ENCODE data around the gene PNPLA7. TPM values are rescaled to one million over a fixed set of nuclear protein-coding genes. Genes with fewer than 3 reads are reported as not detected.
"Not testable (repeated sequence)": the region's sequence is repeated elsewhere in the genome, so short reads cannot be mapped to it uniquely, and the experiment has no call there.

PNPLA7 gene
- polyA plus RNA-seq, 10 donors = 1.1 to 4.1 (median 2.2) TPM

GRCh38 chr9:137575716-137576411, 25.7 kb upstream of the PNPLA7 start:
- no peak for DNase-seq

- DNase-seq = no peak
These were observed 25.1 kb upstream of the PNPLA7 start for GRCh38 chr9:137575364-137575715.

GRCh38 chr9:137574192-137574591, 24.0 kb upstream of the PNPLA7 start:
- DNase-seq = no peak

- no peak for DNase-seq
These were observed 20.4 kb upstream of the PNPLA7 start for GRCh38 chr9:137570566-137570965.

GRCh38 chr9:137569609-137570203, 19.5 kb upstream of the PNPLA7 start:
- no peak for DNase-seq

GRCh38 chr9:137568445-137568844, 18.2 kb upstream of the PNPLA7 start:
- DNase-seq = not testable (repeated sequence)

- DNase-seq = no peak
These were observed 14.7 kb upstream of the PNPLA7 start for GRCh38 chr9:137564817-137565411.

GRCh38 chr9:137564134-137564533, 13.9 kb upstream of the PNPLA7 start:
- no peak for DNase-seq

- DNase-seq = no peak
These were observed 7.9 kb upstream of the PNPLA7 start for GRCh38 chr9:137558127-137558526.

GRCh38 chr9:137556069-137556838, 6.1 kb upstream of the PNPLA7 start:
- DNase-seq = peak in 2 of 3 donors; percentile 57 to 59

- DNase-seq = no peak
These were observed 5.0 kb upstream of the PNPLA7 start for GRCh38 chr9:137555179-137555578.

- DNase-seq = no peak
These were observed 4.1 kb upstream of the PNPLA7 start for GRCh38 chr9:137554349-137554748.

- DNase-seq = not testable (repeated sequence)
These were observed 3.5 kb upstream of the PNPLA7 start for GRCh38 chr9:137553654-137554053.

GRCh38 chr9:137552022-137552768, 2.0 kb upstream of the PNPLA7 start:
- no peak for DNase-seq

- DNase-seq = peak; percentile 85 to 93 (median 89)
These were observed 1.2 kb upstream of the PNPLA7 start, which contains the start of gene MRPL41 for GRCh38 chr9:137551264-137552021. Gene MRPL41 (plus strand): TSS chr9:137551879. CDS start chr9:137552082, 203 bp downstream.

GRCh38 chr9:137550958-137551263, 709 bp upstream of the PNPLA7 start:
- DNase-seq = not testable (repeated sequence)

GRCh38 chr9:137547687-137548543, 2.3 kb downstream of the PNPLA7 start:
- no peak for DNase-seq

- no peak for DNase-seq
These were observed 5.1 kb downstream of the PNPLA7 start for GRCh38 chr9:137545123-137545522.

- no peak for DNase-seq
These were observed 5.9 kb downstream of the PNPLA7 start for GRCh38 chr9:137544176-137544760.
